22Rv1 (cell line): ENCODE measurements around the gene STRA8.

Experiments used
- CTCF ChIP-seq: fragments of 450-650 bp; IDR thresholded peaks from 2 replicates; pipeline ENCODE4 v1.5.1; 2017; ENCODE audit warnings: mild to moderate bottlenecking
- ZFX ChIP-seq: fragments of 450-650 bp; IDR thresholded peaks from 2 replicates; pipeline ENCODE4 v1.6.1; 2017; ENCODE audit warnings: antibody characterized with exemption, borderline replicate concordance

DNA sequence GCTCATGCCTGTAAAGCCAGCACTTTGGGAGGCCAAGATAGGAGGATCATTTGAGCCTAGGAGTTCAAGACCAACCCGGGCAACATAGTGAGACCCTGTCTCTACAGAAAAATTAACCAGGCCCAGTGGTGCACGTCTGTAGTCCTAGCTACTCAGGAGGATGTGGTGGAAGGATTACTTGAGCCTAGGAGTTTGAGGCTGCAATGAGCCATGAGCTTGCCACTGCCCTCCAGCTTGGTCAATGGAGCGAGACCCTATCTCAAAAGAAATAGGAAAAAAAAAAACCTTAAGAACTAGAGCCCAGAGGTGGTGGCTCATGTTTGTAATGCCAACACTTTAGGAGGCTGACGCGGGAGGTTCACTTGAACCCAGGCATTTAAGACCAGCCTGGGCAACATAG, 2.2 kb downstream of the STRA8 start:
- no peak for TF ChIP-seq CTCF
- no peak for TF ChIP-seq ZFX
